Thyroid gland (tissue), 4 donors: ENCODE data around the gene GALNS. TPM values are rescaled to one million over a fixed set of nuclear protein-coding genes. Genes with fewer than 3 reads are reported as not detected.

Source experiments
- DNase-seq, 2 donors: peaks; one replicate each; pipeline ENCODE4 v3.0.0-alpha.2; 2019
- H3K27ac ChIP-seq, 3 donors: fragments of 200-600 bp; sonication (generic); 1 replicate in 2 of 3; 2 replicates in 1 of 3; pipeline ENCODE4 v1.5.1; 2016 to 2019; ENCODE audit warnings: mild to moderate bottlenecking in 1 of 3, moderate library complexity in 1 of 3
- H3K27me3 ChIP-seq: fragments of 200-600 bp; sonication (generic); one replicate; pipeline ENCODE4 v1.5.1; 2019
- H3K36me3 ChIP-seq, 2 donors: fragments of 200-600 bp; sonication (generic); one replicate each; pipeline ENCODE4 v1.5.1; 2016 to 2019
- H3K4me1 ChIP-seq, 2 donors: fragments of 200-600 bp; sonication (generic); one replicate each; pipeline ENCODE4 v1.5.1; 2017 to 2019
- H3K4me3 ChIP-seq, 3 donors: fragments of 200-600 bp; sonication (generic); replicated peaks in 1 of 3; 1 replicate in 2 of 3; 2 replicates in 1 of 3; pipeline ENCODE4 v1.5.1; 2016; ENCODE audit warnings: mild to moderate bottlenecking in 1 of 3
- H3K9me3 ChIP-seq: fragments of 200-600 bp; sonication (generic); one replicate; pipeline ENCODE4 v1.5.1; 2017
- POLR2A ChIP-seq, 2 donors: fragments of 450-650 bp; IDR thresholded peaks; one replicate each; pipeline ENCODE4 v1.6.1; 2017; ENCODE audit warnings: antibody characterized with exemption in 2 of 2, mild to moderate bottlenecking in 2 of 2, moderate library complexity in 1 of 2
- WGBS, 2 donors: methylation state at CpG; one replicate each; pipeline ENCODE4 v1.1.5; 2017; 5-methylcytosine and 5-hydroxymethylcytosine counted together
- intact Hi-C: fragments of 100-400 bp; cut with DNase I; formaldehyde crosslinking; loops from one replicate; pipeline ENCODE4 v1.15.1; 2023
- total RNA-seq, 4 donors: library from RNA; depleted of rRNA; stranded (reverse); fragments of >200 nt; gene quantifications; one replicate each; pipeline ENCODE4 v1.2.3, GENCODE V29; 2016
- TF ChIP-seq, protein P1 (sequence below), 6 experiments: fragments of 200-600 bp in 3 of 6; fragments of 450-650 bp in 3 of 6; sonication (generic) in 3 of 6; IDR thresholded peaks; one replicate each; pipeline ENCODE4 v1.5.1; 2016 to 2019; ENCODE audit warnings: antibody characterized with exemption in 6 of 6, mild to moderate bottlenecking in 2 of 6, inconsistent platforms in 1 of 6, moderate library complexity in 1 of 6

Gene GALNS
- total RNA-seq, 4 donors from 2014 or later = 14.4 to 41.9 (median 33.0) TPM

DNA sequence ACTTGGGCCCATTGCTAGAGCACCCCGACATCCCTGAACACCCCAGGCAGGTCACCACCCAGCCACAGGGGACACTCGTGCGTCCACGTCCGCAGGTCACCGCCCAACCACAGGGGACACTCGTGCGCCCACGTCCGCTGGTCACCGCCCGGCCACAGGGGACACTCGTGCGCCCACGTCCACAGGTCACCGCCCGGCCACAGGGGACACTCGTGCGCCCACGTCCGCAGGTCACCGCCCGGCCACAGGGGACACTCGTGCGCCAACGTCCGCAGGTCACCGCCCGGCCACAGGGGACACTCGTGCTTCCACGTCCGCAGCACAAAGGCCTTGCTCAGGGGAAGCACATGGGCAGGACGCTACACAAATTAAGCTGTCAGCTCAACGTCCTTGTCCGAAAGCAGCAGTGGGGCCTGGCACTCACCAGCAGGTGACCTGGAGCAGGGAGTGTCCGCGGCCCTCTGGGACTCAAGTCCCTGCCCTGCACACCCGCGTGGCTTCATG, 17.7 kb downstream of the GALNS start:
- WGBS, 2 donors = 89 to 96% methylated on average over 34 to 37 of the region's 39 CpGs
- Histone ChIP-seq H3K9me3 (no peaks in the 10 kb centered on the region), H3K4me3 (no peak overlapping the region), H3K27me3 (no peaks in the 10 kb centered on the region), H3K4me1 (no peaks in the 10 kb centered on the region), H3K36me3 (peaks cover 8 to 10% of the 10 kb centered on the region in 2 donors), H3K27ac (no peak overlapping the region)
- intact Hi-C loops = no loop called here
- DNase-seq = no peak
- TF ChIP-seq, protein P1, sequence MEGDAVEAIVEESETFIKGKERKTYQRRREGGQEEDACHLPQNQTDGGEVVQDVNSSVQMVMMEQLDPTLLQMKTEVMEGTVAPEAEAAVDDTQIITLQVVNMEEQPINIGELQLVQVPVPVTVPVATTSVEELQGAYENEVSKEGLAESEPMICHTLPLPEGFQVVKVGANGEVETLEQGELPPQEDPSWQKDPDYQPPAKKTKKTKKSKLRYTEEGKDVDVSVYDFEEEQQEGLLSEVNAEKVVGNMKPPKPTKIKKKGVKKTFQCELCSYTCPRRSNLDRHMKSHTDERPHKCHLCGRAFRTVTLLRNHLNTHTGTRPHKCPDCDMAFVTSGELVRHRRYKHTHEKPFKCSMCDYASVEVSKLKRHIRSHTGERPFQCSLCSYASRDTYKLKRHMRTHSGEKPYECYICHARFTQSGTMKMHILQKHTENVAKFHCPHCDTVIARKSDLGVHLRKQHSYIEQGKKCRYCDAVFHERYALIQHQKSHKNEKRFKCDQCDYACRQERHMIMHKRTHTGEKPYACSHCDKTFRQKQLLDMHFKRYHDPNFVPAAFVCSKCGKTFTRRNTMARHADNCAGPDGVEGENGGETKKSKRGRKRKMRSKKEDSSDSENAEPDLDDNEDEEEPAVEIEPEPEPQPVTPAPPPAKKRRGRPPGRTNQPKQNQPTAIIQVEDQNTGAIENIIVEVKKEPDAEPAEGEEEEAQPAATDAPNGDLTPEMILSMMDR (IDR thresholded peaks at IDR 0.05) = no peak
- no peak for TF ChIP-seq POLR2A (IDR thresholded peaks at IDR 0.05)

DNA sequence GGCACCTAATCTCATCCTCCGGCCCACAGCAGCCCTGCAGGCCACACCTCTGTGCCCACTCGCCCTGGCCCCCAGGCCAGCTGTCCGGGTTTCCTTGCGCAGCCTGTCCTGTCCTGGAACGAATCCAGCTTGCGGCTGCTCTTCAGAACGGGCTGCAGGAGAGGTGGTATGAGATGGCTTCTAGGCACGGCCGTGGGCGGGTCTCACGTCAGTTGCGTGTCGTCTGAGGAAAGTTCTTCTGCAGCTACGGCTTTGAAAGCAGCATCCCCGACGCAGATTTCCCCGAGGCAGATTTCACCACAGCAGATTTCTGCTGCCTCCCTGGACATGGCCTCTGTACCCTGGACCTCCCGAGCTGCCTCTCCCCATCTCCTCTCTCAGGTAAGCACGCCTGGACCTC, 18.2 kb downstream of the GALNS start:
- no peak for TF ChIP-seq POLR2A (IDR thresholded peaks at IDR 0.05)
- TF ChIP-seq, protein P1 (IDR thresholded peaks at IDR 0.05) = no peak
- Histone ChIP-seq H3K27me3 (no peaks in the 10 kb centered on the region), H3K36me3 (peaks cover 8 to 10% of the 10 kb centered on the region in 2 donors), H3K4me3 (no peak overlapping the region), H3K27ac (no peak overlapping the region), H3K4me1 (no peaks in the 10 kb centered on the region), H3K9me3 (no peaks in the 10 kb centered on the region)
- 92 to 96% methylated on average over 19 of the region's 19 CpGs for WGBS, 2 donors
- no peak for DNase-seq
- intact Hi-C loops = no loop called here

DNA sequence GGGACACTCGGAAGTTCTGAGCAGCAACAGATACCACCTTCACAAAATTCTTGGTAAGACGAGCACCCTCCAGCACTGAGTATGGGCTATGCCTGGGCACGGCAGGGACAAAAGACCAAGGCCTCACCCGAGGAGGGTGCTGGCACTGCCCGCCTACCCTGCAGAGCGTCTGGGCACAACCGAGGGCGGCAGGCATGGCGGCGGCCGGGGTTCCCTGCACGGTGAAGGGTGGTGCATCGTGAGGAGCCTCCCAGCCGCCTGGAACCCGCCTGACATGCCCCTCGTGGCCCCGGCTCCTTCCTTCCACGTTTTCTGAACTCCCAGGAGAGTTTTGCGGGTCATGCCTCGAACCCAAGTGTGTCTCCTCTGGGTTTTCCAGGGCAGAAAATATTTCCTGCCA, 18.9 kb downstream of the GALNS start:
- WGBS, 2 donors = 94 to 97% methylated on average over 9 to 18 of the region's 20 CpGs
- no peaks in the 10 kb centered on the region for H3K27me3 ChIP-seq
- peaks cover 8 to 10% of the 10 kb centered on the region in 2 donors for H3K36me3 ChIP-seq
- no peak for TF ChIP-seq POLR2A (IDR thresholded peaks at IDR 0.05)
- TF ChIP-seq, protein P1 (IDR thresholded peaks at IDR 0.05) = no peak
- no peaks in the 10 kb centered on the region for H3K9me3 ChIP-seq
- no peak overlapping the region for H3K4me3 ChIP-seq
- intact Hi-C loops = no loop called here
- no peak overlapping the region for H3K27ac ChIP-seq
- H3K4me1 ChIP-seq = no peaks in the 10 kb centered on the region
- DNase-seq = no peak

DNA sequence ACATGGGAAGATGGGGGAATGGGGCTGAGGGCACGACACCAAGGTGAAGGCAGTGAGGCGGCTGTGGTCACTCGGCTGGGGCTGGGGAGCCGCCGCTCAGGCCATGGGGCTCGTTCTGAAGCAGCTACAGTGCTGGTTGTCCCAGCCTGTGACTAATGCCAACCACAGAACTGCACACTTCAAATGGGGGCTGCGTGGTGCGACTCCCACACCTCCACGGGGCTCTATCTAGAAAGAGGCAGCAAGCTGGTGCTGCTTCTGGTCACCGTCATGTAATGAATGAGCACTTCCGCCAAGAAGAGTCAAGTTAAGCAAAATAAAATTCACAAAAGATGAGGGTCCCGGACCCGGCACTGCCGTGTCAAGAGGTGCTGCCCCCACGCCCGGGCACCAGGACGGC, 20.0 kb downstream of the GALNS start:
- H3K4me1 ChIP-seq = no peaks in the 10 kb centered on the region
- H3K36me3 ChIP-seq = peaks cover 8 to 10% of the 10 kb centered on the region in 2 donors
- DNase-seq = no peak
- no peaks in the 10 kb centered on the region for H3K27me3 ChIP-seq
- WGBS, 2 donors = 86 to 97% methylated on average over 11 to 14 of the region's 17 CpGs
- no peak overlapping the region for H3K4me3 ChIP-seq
- H3K9me3 ChIP-seq = no peaks in the 10 kb centered on the region
- TF ChIP-seq, protein P1 (IDR thresholded peaks at IDR 0.05) = no peak
- no peak for TF ChIP-seq POLR2A (IDR thresholded peaks at IDR 0.05)
- no peak overlapping the region for H3K27ac ChIP-seq
- intact Hi-C loops = no loop called here

DNA sequence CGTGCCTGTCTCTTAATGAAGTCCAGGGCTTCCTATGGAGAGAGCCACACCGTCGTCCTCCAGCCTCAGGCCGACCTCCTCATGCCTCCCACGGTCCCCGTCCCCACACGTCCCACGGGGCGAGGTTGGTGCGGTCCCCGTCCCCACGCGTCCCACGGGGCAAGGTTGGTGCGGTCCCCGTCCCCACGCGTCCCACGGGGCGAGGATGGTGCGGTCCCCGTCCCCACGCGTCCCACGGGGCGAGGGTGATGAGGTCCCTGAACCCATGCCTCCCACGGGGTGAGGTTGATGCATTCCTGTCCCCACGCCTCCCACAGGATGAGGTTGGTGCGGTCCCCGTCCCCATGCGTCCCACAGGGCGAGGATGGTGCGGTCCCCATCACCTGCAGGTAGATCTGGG, 20.9 kb downstream of the GALNS start:
- WGBS, 2 donors = 94 to 96% methylated on average over 32 to 33 of the region's 33 CpGs
- H3K4me1 ChIP-seq = no peaks in the 10 kb centered on the region
- H3K27me3 ChIP-seq = no peaks in the 10 kb centered on the region
- H3K4me3 ChIP-seq = no peak overlapping the region
- TF ChIP-seq, protein P1 (IDR thresholded peaks at IDR 0.05) = no peak
- TF ChIP-seq POLR2A (IDR thresholded peaks at IDR 0.05) = no peak
- peaks cover 8 to 10% of the 10 kb centered on the region in 2 donors for H3K36me3 ChIP-seq
- DNase-seq = no peak
- no peaks in the 10 kb centered on the region for H3K9me3 ChIP-seq
- no peak overlapping the region for H3K27ac ChIP-seq
- intact Hi-C loops = no loop called here
